Tibial nerve (tissue), 3 donors: ENCODE data around the gene HSD17B4.

Experiments
- POLR2A ChIP-seq, 2 donors: fragments of 450-650 bp; IDR thresholded peaks; one replicate each; pipeline ENCODE4 v1.6.1; 2017; ENCODE audit warnings: antibody characterized with exemption in 2 of 2, mild to moderate bottlenecking in 2 of 2, moderate library complexity in 2 of 2
- TF ChIP-seq, protein P1 (sequence below), 5 experiments: fragments of 200-600 bp in 3 of 5; fragments of 450-650 bp in 2 of 5; sonication (generic) in 3 of 5; IDR thresholded peaks; one replicate each; pipeline ENCODE4 v1.5.1; 2016 to 2019; ENCODE audit warnings: antibody characterized with exemption in 5 of 5, mild to moderate bottlenecking in 3 of 5, moderate library complexity in 2 of 5

DNA sequence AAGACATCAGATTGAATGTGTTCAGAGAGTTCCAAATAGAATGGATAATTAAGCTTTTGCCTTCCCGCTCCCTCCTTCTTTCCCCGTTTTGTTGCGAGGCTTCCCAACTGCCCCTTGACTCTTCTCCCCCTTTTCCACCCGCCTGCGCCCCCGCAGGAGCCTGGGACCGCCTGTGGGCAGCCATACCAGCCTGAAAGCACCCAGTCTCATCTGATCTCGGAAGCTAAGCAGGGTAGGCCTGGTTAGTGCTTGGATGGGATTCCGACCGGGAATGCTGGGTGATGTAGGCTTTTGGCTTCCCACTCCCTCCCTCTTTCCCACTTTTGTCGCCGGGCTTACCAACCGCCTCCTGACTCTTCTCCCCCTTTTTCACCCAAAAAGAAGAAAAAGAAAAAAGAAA lies 6.8 kb upstream of the HSD17B4 start:
- TF ChIP-seq, protein P1, sequence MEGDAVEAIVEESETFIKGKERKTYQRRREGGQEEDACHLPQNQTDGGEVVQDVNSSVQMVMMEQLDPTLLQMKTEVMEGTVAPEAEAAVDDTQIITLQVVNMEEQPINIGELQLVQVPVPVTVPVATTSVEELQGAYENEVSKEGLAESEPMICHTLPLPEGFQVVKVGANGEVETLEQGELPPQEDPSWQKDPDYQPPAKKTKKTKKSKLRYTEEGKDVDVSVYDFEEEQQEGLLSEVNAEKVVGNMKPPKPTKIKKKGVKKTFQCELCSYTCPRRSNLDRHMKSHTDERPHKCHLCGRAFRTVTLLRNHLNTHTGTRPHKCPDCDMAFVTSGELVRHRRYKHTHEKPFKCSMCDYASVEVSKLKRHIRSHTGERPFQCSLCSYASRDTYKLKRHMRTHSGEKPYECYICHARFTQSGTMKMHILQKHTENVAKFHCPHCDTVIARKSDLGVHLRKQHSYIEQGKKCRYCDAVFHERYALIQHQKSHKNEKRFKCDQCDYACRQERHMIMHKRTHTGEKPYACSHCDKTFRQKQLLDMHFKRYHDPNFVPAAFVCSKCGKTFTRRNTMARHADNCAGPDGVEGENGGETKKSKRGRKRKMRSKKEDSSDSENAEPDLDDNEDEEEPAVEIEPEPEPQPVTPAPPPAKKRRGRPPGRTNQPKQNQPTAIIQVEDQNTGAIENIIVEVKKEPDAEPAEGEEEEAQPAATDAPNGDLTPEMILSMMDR (IDR thresholded peaks at IDR 0.05) = no peak
- TF ChIP-seq POLR2A (IDR thresholded peaks at IDR 0.05) = no peak
